Measurements from ENCODE around the gene TMOD1.

- TF ChIP-seq CTCF (IDR thresholded peaks at IDR 0.05 in 4 of 5, conservative IDR thresholded peaks at IDR 0.05 in 1 of 5) (no peak), POLR2A (IDR thresholded peaks at IDR 0.05) (no peak)
These were observed 126.2 kb downstream of the TMOD1 start for GRCh38 chr9:97627624-97628023.

Measured in gastrocnemius medialis (tissue), 4 donors.